ENCODE results near the gene PITPNB. TPM values are rescaled to one million over a fixed set of nuclear protein-coding genes. Genes with fewer than 3 reads are reported as not detected.

Gene PITPNB
- total and polyA plus RNA-seq, 11 donors: 13.6 to 84.7 (median 46.7) TPM

DNA sequence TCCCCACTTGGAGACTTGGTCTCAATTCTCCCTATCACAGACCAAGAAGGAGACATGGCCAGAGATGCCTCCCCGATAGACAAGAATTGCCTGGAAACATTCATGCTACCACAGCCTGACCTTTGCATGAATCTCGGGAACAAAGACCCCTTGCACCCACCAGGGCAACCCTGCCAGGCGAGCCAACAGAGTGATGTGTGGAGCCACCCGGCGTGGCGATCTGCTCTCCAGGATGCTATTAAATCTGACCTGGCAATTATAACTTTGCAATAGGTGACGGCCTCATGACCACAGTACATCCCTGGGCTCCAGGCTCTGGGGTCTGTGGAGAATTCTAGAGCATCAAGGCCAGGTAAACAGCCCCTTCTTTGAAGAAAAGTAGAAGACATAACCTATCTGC, 86.5 kb downstream of the PITPNB start:
- H3K4me1 ChIP-seq: peaks cover 0 to 1% (median 0%) of the 10 kb centered on the region in 12 donors
- ATAC-seq: no peak
- 87 to 98% (median 95%) methylated on average over 7 of the region's 7 CpGs for WGBS, 4 donors
- H3K4me3 ChIP-seq: no peak overlapping the region
- H3K9me3 ChIP-seq: peaks cover 0 to 2% (median 0%) of the 10 kb centered on the region in 12 donors
- no peak for TF ChIP-seq POLR2A (IDR thresholded peaks at IDR 0.05)
- TF ChIP-seq, protein P1, sequence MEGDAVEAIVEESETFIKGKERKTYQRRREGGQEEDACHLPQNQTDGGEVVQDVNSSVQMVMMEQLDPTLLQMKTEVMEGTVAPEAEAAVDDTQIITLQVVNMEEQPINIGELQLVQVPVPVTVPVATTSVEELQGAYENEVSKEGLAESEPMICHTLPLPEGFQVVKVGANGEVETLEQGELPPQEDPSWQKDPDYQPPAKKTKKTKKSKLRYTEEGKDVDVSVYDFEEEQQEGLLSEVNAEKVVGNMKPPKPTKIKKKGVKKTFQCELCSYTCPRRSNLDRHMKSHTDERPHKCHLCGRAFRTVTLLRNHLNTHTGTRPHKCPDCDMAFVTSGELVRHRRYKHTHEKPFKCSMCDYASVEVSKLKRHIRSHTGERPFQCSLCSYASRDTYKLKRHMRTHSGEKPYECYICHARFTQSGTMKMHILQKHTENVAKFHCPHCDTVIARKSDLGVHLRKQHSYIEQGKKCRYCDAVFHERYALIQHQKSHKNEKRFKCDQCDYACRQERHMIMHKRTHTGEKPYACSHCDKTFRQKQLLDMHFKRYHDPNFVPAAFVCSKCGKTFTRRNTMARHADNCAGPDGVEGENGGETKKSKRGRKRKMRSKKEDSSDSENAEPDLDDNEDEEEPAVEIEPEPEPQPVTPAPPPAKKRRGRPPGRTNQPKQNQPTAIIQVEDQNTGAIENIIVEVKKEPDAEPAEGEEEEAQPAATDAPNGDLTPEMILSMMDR (IDR thresholded peaks at IDR 0.05): no peak
- intact Hi-C loops (cut with DNase I): no loop called here
- H3K36me3 ChIP-seq: no peaks in the 10 kb centered on the region
- H3K27me3 ChIP-seq: no peaks in the 10 kb centered on the region
- no peak for DNase-seq
- no peak overlapping the region for H3K27ac ChIP-seq

DNA sequence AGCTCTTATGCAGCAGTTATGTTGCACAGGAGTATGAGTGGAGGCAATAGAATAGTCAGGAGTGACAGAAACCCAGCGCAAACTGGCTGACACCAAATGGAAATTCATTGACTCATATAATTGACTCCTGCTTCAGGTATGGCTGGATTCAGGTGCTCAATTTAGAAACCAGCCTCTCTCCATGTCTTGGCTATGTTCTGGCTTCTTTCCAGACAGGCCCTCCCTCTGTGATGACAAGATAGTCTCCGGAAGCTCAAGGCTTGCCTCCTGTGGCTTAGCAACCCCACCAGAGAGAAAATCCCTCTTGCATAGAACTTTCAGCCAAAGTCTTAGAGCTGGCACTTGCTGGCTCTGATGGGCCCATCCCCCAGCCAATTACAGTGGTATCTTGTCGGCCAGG, 89.4 kb downstream of the PITPNB start:
- Histone ChIP-seq H3K4me3 (no peak overlapping the region), H3K4me1 (peaks cover 0 to 7% (median 0%) of the 10 kb centered on the region in 12 donors), H3K27ac (no peak overlapping the region), H3K9me3 (no peaks in the 10 kb centered on the region), H3K36me3 (no peaks in the 10 kb centered on the region), H3K27me3 (no peaks in the 10 kb centered on the region)
- intact Hi-C loops (cut with DNase I): no loop called here
- 75 to 87% (median 85%) methylated on average over 3 of the region's 3 CpGs for WGBS, 4 donors
- ATAC-seq (no peak), DNase-seq (no peak)
- TF ChIP-seq, protein P1 (IDR thresholded peaks at IDR 0.05): no peak
- no peak for TF ChIP-seq POLR2A (IDR thresholded peaks at IDR 0.05)

- intact Hi-C loops (cut with DNase I): no loop called here
- peaks cover 0 to 2% (median 0%) of the 10 kb centered on the region in 12 donors for H3K9me3 ChIP-seq
- peak overlapping the region in 7 of 12 donors; percentile 19 to 79 (median 44) for H3K27ac ChIP-seq
- DNase-seq (no peak), ATAC-seq (peak in 2 of 4 donors; percentile 57 to 77)
- no peaks in the 10 kb centered on the region for H3K36me3 ChIP-seq
- TF ChIP-seq, protein P1 (IDR thresholded peaks at IDR 0.05): no peak
- no peak for TF ChIP-seq POLR2A (IDR thresholded peaks at IDR 0.05)
- no peak overlapping the region for H3K4me3 ChIP-seq
- H3K4me1 ChIP-seq: peaks cover 0 to 7% (median 0%) of the 10 kb centered on the region in 12 donors
- 78 to 85% (median 83%) methylated on average over 23 of the region's 23 CpGs for WGBS, 4 donors
- no peaks in the 10 kb centered on the region for H3K27me3 ChIP-seq
These were observed 91.2 kb downstream of the PITPNB start for GRCh38 chr22:27827604-27828587.

DNA sequence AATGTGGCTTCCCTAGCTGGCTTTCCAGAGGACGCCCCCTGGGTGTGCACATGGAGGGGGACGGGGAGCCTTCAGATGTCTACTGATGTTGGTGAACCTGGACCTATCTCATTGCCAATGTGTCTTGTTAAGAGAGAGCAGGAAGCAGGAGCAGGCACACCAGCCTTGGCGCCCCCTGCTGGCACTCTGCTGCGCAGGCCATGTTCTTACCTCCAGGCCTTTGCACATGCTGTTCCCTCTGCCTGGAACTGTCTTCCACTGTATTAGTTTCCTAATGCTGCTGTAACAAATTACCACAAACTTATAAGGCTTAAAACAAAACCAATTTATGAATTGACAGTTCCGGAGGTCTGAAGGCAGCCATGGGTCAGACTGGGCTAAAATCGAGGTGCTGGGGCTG, 93.9 kb downstream of the PITPNB start:
- no peak for TF ChIP-seq POLR2A (IDR thresholded peaks at IDR 0.05)
- TF ChIP-seq, protein P1 (IDR thresholded peaks at IDR 0.05): peak in 8 of 12 donors; percentile 13 to 42 (median 26)
- H3K27ac ChIP-seq: no peak overlapping the region
- 91 to 98% (median 95%) methylated on average over 6 of the region's 6 CpGs for WGBS, 4 donors
- peaks cover 0 to 3% (median 0%) of the 10 kb centered on the region in 12 donors for H3K9me3 ChIP-seq
- no peak for DNase-seq
- intact Hi-C loops (cut with DNase I): no loop called here
- no peaks in the 10 kb centered on the region for H3K27me3 ChIP-seq
- H3K4me1 ChIP-seq: peaks cover 0 to 7% (median 0%) of the 10 kb centered on the region in 12 donors
- no peak overlapping the region for H3K4me3 ChIP-seq
- H3K36me3 ChIP-seq: no peaks in the 10 kb centered on the region
- ATAC-seq: no peak
